Fibroblast of lung (primary cell): ENCODE measurements around the gene NDUFA12. TPM values are rescaled to one million over a fixed set of nuclear protein-coding genes. Genes with fewer than 3 reads are reported as not detected.

Experiments used
- DNase-seq, 2 donors: peaks; one replicate each; pipeline versions ENCODE4 v3.0.0 to v3.0.0-alpha.2; 2010; ENCODE audit warnings: low read depth in 2 of 2
- H2AFZ ChIP-seq: 2 replicates; pipeline ENCODE4 v1.5.1; 2012; ENCODE audit warnings: low read length, control low read depth, inconsistent platforms
- H3K27ac ChIP-seq: 2 replicates; pipeline ENCODE4 v1.5.1; 2011; ENCODE audit warnings: low read length, control low read depth; ENCODE audit not compliant: insufficient read depth
- H3K27me3 ChIP-seq: 2 replicates; pipeline ENCODE4 v1.5.1; 2011; ENCODE audit warnings: mild to moderate bottlenecking, low read length; ENCODE audit not compliant: control insufficient read depth, insufficient read depth
- H3K36me3 ChIP-seq: 2 replicates; pipeline ENCODE4 v1.5.1; 2011; ENCODE audit warnings: low read length; ENCODE audit not compliant: control insufficient read depth, insufficient read depth
- H3K4me1 ChIP-seq: 2 replicates; pipeline ENCODE4 v1.5.1; 2011; ENCODE audit warnings: low read length; ENCODE audit not compliant: control insufficient read depth, insufficient read depth; ENCODE audit errors: extremely low read depth
- H3K4me2 ChIP-seq: 2 replicates; pipeline ENCODE4 v1.5.1; 2011; ENCODE audit warnings: low read length, control low read depth; ENCODE audit not compliant: insufficient read depth; ENCODE audit errors: extremely low read depth
- H3K4me3 ChIP-seq, 4 experiments: fragments of 200-600 bp in 1 of 4; sonication (generic) in 1 of 4; replicated peaks in 1 of 4; 2 replicates each; pipeline ENCODE4 v1.5.1; 2011 to 2016; ENCODE audit warnings: low read length in 4 of 4, low read depth in 3 of 4, mild to moderate bottlenecking in 3 of 4, control low read depth in 2 of 4, inconsistent platforms in 1 of 4, mixed read lengths in 1 of 4; ENCODE audit not compliant: insufficient read depth in 1 of 4; ENCODE audit errors: control extremely low read depth in 1 of 4
- H3K79me2 ChIP-seq: 2 replicates; pipeline ENCODE4 v1.5.1; 2012; ENCODE audit warnings: mild to moderate bottlenecking, low read length, inconsistent platforms; ENCODE audit not compliant: control insufficient read depth, insufficient read depth
- H3K9ac ChIP-seq: 2 replicates; pipeline ENCODE4 v1.5.1; 2011; ENCODE audit warnings: mild to moderate bottlenecking, low read length, control low read depth; ENCODE audit not compliant: insufficient read depth
- H3K9me3 ChIP-seq: 2 replicates; pipeline ENCODE4 v1.5.1; 2012; ENCODE audit warnings: low read depth, low read length; ENCODE audit not compliant: control insufficient read depth, insufficient read depth
- H4K20me1 ChIP-seq: 2 replicates; pipeline ENCODE4 v1.5.1; 2011; ENCODE audit warnings: low read length; ENCODE audit not compliant: control insufficient read depth, insufficient read depth; ENCODE audit errors: extremely low read depth
- EZH2 ChIP-seq: IDR thresholded peaks from 2 replicates; pipeline ENCODE4 v1.5.1; 2012; ENCODE audit warnings: low read length, control low read depth, mild to moderate bottlenecking; ENCODE audit errors: missing control alignments
- polyA plus RNA-seq, 2 donors: library from polyadenylated mRNA; depleted of rRNA in 1 of 2; stranded (reverse) in 1 of 2; unstranded in 1 of 2; fragments of >200 nt; gene quantifications; 2 replicates each; pipeline ENCODE4 v1.2.1, GENCODE V29; 2011 to 2012; ENCODE audit warnings: missing spikeins in 1 of 2
- total RNA-seq: library from RNA; depleted of rRNA; stranded (reverse); fragments of >200 nt; gene quantifications from 2 replicates; pipeline ENCODE4 v1.2.1, GENCODE V29; 2014
- TF ChIP-seq, protein P1 (sequence below), 2 donors: IDR thresholded peaks in 1 of 2; conservative IDR thresholded peaks in 1 of 2; 1 replicate in 1 of 2; 2 replicates in 1 of 2; pipeline ENCODE4 v1.5.1; 2011 to 2012; ENCODE audit warnings: low read length in 2 of 2, control low read depth in 1 of 2, inconsistent platforms in 1 of 2, low read depth in 1 of 2, mild to moderate bottlenecking in 1 of 2

NDUFA12 gene
- total and polyA plus RNA-seq, 2 donors (not counting 1 experiment from before 2014, with no cell fraction given) = 102 to 210 TPM

DNA sequence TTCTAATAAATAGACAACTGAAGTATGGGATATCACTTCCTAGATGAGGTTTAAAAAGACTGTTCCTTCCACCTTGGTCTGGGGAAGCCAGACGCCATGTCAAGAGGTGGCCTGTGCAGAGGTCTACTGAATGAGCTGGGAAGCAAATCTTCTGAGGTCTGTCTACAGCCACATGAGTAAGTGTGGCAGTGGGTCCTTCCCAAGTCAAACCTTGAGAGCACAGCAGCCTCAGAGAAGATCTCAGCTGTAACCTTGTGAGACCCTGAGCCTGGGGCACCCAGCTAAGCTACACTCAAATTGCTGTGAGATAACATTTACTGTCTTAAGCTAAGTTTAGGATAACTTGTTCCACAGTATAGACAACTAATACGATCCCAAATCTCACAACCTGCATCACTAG, 20.2 kb downstream of the NDUFA12 start:
- peak in 1 of 2 donors; percentile 73 for DNase-seq
- Histone ChIP-seq H4K20me1 (no peaks in the 10 kb centered on the region), H3K4me2 (peak overlapping the region; percentile 0), H3K9me3 (no peaks in the 10 kb centered on the region), H3K36me3 (no peaks in the 10 kb centered on the region), H3K27ac (peak overlapping the region; percentile 65), H3K79me2 (no peaks in the 10 kb centered on the region), H2AFZ (no peak overlapping the region), H3K4me3 (no peak overlapping the region), H3K27me3 (no peaks in the 10 kb centered on the region), H3K4me1 (peaks cover 14% of the 10 kb centered on the region), H3K9ac (no peak overlapping the region)
- no peak for TF ChIP-seq EZH2
- TF ChIP-seq, protein P1, sequence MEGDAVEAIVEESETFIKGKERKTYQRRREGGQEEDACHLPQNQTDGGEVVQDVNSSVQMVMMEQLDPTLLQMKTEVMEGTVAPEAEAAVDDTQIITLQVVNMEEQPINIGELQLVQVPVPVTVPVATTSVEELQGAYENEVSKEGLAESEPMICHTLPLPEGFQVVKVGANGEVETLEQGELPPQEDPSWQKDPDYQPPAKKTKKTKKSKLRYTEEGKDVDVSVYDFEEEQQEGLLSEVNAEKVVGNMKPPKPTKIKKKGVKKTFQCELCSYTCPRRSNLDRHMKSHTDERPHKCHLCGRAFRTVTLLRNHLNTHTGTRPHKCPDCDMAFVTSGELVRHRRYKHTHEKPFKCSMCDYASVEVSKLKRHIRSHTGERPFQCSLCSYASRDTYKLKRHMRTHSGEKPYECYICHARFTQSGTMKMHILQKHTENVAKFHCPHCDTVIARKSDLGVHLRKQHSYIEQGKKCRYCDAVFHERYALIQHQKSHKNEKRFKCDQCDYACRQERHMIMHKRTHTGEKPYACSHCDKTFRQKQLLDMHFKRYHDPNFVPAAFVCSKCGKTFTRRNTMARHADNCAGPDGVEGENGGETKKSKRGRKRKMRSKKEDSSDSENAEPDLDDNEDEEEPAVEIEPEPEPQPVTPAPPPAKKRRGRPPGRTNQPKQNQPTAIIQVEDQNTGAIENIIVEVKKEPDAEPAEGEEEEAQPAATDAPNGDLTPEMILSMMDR (conservative IDR thresholded peaks at IDR 0.05 in 1 of 2, IDR thresholded peaks at IDR 0.05 in 1 of 2; ENCODE audit: low read depth in 1 of 2, low read length in 2 of 2) = no peak

DNA sequence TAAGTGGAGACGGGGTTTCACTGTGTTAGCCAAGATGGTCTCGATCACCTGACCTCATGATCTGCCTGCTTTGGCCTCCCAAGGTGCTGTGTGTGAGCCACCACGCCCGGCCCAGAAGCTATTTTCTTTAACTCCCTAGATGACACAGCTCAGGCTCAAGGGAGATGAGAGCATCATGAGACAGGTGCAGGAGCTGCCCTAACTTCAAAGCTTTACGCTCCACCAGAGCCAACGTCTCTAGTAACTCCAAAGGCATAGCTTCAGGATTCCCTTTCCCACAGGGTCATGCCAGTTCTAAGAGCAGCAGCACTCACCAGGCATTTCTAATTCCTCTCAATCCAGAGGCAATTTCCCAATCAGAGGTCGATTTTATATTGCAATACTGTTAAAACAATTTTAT, 21.0 kb downstream of the NDUFA12 start:
- Histone ChIP-seq H3K27ac (no peak overlapping the region), H3K79me2 (no peaks in the 10 kb centered on the region), H3K27me3 (no peaks in the 10 kb centered on the region), H3K36me3 (no peaks in the 10 kb centered on the region), H3K9me3 (no peaks in the 10 kb centered on the region), H3K4me1 (peaks cover 14% of the 10 kb centered on the region), H3K4me3 (no peak overlapping the region), H4K20me1 (no peaks in the 10 kb centered on the region), H3K9ac (no peak overlapping the region), H3K4me2 (no peak overlapping the region), H2AFZ (no peak overlapping the region)
- peak in 1 of 2 donors; percentile 45 for DNase-seq
- TF ChIP-seq, protein P1 (conservative IDR thresholded peaks at IDR 0.05 in 1 of 2, IDR thresholded peaks at IDR 0.05 in 1 of 2; ENCODE audit: low read depth in 1 of 2, low read length in 2 of 2) = no peak
- no peak for TF ChIP-seq EZH2

DNA sequence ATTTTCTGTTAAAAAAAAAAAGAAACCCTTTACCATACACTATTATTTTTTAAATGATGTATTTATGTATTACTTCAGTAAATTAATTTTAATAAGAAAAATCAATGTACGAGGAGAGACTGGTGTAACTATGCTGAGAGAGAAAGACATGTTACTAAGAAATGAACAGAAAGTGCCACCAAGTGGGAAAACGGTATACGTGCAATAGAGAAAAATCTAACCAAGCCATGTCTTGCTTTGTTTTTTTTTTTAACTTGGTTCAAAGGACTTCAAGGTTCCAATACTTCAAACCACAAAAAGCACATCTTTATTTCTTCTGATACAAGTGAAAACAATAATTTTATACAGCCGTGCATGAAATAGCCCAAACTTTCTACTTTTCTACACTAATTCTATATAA, 22.9 kb downstream of the NDUFA12 start:
- peak; percentile 22 to 60 for DNase-seq
- H3K4me3 ChIP-seq = no peak overlapping the region
- H3K79me2 ChIP-seq = no peaks in the 10 kb centered on the region
- peaks cover 14% of the 10 kb centered on the region for H3K4me1 ChIP-seq
- H3K36me3 ChIP-seq = no peaks in the 10 kb centered on the region
- H3K27ac ChIP-seq = no peak overlapping the region
- no peak overlapping the region for H3K9ac ChIP-seq
- no peak overlapping the region for H3K4me2 ChIP-seq
- no peak for TF ChIP-seq EZH2
- TF ChIP-seq, protein P1 (conservative IDR thresholded peaks at IDR 0.05 in 1 of 2, IDR thresholded peaks at IDR 0.05 in 1 of 2; ENCODE audit: low read depth in 1 of 2, low read length in 2 of 2) = peak in 1 of 2 donors; percentile 41
- no peak overlapping the region for H2AFZ ChIP-seq
- no peaks in the 10 kb centered on the region for H3K9me3 ChIP-seq
- no peaks in the 10 kb centered on the region for H4K20me1 ChIP-seq
- no peaks in the 10 kb centered on the region for H3K27me3 ChIP-seq
